GM21576 (cell line): ENCODE data around the gene TBL1X.
"Not testable (repeated sequence)": the region's sequence is repeated elsewhere in the genome, so short reads cannot be mapped to it uniquely, and the experiment has no call there.

Source experiments
- ATAC-seq: cut with Tn5 transposase; IDR thresholded peaks from one replicate; pipeline ENCODE4 v1.9.1; 2021; ENCODE audit warnings: mild to moderate bottlenecking, moderate library complexity; ENCODE audit not compliant: unreplicated experiment

The TBL1X gene

DNA sequence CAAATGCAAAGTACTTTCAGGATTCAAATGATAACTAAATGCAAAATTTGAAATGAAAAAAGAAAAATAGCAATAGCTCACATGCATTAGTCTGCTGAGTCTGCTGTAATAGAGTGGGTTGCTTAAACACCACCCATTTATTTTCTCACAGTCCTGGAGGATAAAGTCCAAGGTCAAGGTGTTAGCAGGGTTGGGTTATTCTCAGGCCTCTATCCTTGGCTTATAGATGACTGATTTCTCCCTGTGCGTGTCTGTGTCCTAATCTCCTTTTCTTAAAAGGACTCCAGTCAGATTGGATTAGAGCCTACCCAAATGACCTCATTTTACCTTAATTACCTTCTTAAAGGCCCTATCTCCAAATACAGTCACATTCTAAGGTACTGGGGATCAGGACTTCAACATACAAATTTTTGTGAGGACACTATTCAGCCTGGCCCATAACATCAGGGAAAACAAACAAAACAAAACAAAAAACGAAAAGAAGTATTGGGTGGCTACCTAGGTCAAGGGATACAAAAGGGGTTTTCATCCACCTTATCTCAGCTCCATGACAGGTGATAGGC lies 6.3 kb upstream of the TBL1X start:
- no peak for ATAC-seq

DNA sequence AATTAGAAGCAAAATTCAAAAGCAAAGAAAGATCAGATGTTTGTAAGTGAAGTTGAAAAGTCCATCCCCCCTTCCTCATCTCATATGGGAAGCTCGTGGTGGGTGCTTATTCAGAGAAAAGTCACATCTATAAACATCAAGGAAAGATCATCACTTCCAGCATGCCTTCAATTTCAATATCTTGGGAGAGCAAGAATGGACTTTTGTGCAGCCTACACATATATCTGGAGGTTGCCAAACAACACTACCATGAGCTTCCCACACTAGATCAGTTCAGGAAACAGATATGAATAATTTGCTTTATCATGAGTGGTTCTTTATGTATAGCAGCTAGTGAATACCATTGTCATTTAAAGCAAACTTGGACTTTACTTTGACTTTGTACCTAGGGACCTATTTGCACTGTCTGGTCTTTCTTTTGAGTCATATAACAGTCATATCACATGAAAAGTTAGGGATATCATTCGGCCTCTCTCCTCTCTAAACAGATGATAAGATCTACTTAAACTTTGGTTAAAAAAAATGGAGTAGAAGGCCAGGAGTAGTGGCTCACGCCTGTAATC lies 5.6 kb upstream of the TBL1X start:
- no peak for ATAC-seq

DNA sequence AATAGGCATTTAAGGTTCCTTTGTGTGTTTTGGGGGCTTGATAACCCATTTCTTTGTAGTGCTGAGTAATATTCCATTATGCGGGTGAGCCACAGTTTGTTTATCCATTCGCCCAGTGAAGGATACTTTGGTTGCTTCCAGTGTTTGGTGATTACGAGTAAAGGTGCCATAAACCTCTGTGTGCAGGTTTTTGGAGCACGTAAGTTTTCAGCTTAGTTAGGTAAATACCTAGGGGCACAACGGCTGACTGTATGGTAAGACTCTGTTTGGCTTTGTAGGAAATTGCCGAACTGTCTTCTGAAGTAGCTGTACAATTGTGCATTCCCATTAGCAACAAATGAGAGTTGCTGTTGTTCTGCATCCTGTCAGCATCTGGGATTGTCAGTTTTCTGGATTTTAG lies 3.8 kb upstream of the TBL1X start:
- no peak for ATAC-seq

DNA sequence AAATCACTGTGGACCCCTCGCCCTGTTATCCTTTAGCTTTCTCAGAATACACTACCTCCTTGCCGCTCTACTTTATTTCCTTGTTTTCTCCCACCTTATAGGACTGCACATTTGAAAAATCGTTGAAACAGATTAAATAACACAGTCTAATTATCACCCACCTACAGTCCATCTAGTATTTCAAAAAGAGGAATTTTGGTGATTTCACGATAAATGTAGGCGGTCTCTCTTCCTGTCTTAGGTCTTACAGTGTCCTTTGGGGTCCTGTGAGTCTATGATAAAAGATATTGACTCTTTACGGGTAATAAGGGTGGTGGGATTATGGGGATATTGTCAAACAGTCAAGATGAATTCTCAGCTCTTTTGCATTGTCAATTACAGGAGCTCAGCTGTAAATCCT lies 2.4 kb upstream of the TBL1X start:
- peak; percentile 1 for ATAC-seq

DNA sequence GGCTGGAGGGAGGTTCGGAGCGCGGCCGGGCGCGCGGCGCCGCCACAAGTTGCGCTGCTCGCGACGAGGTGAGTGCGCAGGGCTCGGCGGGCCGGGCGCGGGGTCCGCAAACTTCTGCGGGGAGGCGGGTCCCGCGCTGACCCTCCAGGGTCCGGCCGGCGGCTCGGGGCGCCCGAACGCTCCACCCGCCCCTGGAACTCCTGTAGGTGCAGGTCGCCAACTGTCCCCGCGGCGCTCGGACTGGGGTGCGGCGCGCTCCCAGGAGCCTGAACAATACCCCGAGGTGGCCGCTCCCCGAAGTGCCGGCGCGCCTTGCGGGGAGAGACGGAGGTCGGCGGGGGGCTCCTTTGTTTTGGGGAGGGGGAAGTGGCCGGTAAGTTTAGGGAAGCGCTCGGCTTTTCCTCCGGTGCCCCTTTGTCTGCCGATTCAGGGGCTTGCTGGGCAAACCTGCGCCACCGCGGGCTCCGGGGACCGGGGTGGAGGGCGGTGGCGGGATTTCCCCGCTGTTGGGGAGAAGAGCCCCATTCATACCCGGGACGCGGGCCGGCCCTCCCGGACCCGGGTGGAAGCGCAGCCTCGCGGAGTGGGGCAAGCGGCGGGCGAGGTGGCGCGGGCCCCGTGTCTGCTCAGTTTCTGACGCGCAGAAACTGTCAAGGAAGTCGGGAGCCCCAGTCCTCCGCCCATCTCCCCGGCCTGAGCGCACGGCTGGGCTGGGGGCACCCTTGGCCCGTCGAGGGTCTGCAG lies 694 bp downstream of the TBL1X start:
- no peak for ATAC-seq

DNA sequence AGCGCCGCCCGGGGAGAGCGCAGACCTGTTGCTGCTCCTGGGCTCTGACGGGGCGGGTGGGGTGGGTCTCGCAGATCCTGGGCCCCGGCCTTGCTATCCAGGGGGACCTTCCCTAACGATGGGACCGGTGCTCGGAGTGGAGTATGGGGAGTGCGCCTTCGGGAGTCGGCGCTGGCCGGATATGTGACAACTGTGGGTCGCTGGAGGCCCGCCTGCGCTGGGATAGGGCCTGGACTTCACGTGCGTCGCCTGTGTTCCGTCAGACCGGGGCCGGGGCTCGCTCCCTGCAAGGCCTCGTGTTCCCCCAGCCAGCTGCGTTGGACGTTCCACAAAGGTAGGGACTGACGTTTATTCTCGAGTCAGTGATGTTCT lies 1.3 kb downstream of the TBL1X start:
- ATAC-seq, result no peak

DNA sequence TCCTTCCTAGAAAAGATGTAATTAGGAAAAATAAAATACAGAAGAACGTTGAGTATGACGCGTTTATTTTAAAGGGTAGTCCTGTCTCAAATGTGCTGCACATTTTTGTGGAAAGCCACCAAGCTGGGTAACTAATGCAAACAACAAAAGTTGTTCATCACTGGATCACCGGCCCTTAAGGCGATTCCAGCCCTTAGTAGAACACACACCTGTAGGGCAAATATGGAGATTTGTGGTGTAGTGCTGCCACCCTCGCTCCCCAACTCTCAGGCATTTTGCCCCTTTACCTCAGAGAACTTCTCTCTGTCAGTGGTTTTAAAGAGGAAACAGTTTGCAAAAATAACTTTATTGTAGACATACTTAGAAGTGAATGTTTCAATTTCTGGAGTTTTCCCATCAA lies 1.9 kb downstream of the TBL1X start:
- no peak for ATAC-seq

DNA sequence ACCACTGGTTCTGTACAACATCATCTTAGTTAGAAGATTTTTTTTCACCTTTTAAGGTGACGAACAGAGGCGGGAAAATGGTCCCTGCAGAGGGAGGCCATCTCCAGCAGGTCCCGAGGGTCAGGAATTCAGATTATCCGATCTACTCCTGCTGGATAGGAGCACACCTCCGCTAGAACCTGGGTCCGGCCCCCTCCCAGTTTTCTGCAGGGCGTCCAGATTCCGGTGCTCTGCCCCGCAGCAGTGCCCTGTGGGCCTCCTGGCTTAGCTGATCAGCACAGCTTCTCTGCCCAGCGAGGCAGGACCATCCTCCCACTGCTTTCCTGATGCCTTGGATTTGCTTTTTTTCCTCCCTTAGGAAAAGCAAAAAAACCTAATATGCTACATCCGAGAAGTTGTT lies 2.3 kb downstream of the TBL1X start:
- ATAC-seq, result no peak

DNA sequence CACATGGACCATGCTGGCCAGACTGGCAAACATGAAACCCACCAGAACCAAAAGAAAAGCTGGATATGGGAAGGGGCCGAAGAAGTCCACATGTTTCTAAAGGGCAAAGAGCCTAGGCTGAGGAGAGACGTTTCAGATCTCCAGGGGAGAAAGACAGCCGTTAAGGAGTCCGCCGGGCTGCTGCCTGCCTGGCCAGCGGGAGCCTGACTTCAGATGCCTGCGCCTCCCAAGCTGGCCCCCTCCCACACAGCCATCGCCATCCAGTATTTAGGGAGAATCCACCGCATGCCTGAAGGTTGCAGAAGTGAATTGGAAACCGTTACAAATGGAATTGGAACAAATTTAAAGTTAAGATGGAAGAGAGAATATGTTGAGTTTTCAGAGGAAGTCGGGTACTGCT lies 2.9 kb downstream of the TBL1X start:
- no peak for ATAC-seq

DNA sequence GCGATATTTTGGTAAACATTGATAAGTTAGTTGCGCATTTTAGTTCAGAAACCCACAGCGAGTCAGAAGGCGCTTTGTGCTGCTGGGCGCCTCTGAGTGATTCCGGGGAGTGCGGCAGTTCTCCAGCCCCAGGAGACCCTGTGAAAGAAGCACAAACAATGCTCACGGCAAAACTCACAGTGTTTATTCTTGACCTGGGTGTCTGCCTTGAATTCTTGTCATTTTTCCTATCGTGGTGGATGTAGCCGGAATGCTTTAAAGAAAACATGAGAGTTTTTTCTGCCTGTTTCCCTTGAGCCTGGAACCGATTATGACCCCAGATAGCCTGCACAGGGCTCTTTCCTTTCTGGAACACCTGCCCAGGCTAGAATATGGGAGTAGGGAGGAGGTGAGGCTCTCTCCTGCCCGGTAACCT lies 6.7 kb downstream of the TBL1X start:
- ATAC-seq, result no peak

DNA sequence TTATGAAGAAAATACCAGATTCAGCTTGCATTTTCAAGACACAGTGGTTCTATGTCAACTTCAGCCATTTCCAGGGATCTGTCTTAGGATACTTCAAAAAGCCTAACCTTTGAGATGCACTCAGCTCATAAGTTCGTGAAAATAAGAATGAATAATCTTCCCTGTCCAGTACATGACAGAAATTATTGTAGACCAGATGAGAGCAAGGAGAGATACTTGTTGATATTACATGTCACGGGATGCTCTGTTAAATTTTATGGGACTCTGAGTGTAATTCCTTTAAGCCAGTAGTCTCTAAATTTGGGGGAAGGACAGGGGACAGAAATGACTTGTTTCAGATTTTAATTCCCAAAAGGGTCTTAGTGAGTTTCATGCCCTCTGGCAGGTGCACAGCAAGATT lies 8.8 kb downstream of the TBL1X start:
- ATAC-seq, result no peak

DNA sequence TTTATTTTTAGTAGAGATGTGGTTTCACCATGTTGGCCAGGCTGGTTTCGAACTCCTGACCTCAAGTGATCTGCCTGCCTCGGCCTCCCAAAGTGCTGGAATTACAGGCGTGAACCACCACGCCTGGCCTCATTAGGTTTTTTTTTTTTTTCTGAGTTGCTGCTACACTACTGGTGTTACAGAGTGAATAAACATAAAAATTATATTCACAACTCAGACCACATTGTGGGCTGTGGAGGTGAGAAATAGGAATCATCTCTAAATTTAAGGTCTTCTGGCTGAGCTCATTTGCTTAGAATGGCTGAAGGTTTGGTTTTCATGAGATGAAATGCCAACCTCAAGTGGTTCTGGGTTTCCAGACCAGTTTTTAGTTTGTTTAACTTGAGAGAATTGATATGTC lies 10.6 kb downstream of the TBL1X start:
- ATAC-seq, result not testable (repeated sequence)

DNA sequence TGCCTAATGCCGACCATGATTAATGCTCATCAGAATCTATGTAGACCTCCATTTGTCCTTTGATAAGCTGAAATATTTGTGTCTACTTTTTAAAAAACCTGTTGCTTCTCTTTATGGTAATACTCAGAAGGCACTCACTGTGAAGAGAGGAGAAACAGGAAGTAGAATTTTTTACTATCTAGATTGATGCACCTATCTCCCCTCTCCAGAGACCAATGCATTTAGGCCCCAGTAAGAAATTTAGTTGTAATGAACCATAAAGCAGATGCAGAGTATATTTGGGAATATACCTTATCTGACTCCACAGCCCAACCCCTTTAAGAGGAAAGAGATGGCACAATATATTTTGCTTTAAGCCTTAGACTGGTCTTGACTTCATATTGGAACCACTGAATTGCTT lies 11.1 kb downstream of the TBL1X start:
- ATAC-seq, result no peak

DNA sequence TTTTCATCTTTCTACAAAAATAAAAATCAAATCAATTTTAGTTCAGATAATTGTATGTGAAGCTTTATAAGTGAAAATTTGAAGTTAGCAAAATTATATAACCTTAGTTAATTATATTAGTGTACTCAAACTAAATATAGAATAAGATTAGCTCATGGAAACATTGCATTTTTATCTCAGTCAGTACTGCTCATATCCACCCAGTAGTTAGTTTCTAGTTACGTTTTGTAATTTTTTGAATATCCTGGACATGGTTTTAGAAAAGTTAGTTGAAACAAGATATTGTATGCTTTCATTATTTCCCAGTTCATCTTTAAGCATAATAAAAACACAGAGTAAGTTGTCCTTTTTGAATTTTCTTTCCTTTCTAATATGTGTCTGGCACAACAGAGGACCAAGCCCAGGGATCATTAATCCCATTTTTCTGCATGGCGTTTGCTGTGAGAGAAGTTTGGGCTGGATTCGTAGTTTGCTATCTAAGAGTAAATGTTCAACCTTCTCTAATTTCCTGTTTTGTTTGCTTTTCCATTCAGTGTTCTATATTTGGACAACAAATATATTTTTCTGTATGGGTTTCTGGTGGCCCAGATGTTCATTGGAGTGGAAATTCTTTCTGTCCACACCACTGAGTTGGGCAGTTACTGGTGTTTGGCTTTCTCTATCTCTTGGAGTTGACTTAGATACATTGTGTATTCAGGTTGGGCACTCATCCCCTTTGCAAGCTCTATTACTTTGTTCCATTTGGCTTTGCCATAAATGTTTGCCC lies 12.1 kb downstream of the TBL1X start:
- ATAC-seq, result no peak

DNA sequence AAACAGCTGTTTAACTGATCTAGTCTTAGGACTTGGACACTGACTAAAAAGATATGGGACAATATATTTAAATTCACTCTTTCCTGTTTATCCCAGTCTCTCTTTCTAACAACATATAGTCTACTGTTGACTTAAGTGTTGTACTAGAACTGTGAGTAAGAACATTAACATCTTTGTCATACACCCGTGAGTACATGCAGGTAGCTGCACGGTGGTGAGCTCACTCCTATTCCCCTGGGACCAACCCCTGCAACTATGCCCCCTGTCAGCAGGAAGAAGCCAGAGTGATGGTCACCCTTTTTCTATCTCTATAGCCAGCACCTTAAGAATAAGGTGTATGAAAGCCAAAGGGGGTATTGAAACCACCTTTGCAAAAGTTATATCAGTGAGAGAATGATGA lies 17.6 kb downstream of the TBL1X start:
- no peak for ATAC-seq

DNA sequence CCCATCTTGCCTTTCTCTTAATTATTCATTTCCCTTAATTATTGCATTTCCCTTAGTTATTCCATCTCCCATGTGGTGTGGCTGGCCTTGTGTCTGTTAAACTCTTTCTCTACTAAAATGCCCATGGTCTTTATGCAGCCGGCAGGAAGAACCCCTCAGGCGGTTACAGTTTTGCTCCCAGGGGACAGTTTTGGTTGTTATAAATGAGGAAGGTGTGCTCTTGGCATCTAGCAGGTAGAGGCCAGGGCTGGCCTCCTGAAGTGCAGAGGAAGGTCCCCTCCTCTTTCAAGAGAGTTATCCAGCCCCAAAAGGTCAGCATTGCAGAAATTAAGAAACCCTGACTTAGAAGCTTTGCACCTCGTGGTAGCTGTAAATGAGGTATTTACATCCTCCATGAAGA lies 18.0 kb downstream of the TBL1X start:
- no peak for ATAC-seq

DNA sequence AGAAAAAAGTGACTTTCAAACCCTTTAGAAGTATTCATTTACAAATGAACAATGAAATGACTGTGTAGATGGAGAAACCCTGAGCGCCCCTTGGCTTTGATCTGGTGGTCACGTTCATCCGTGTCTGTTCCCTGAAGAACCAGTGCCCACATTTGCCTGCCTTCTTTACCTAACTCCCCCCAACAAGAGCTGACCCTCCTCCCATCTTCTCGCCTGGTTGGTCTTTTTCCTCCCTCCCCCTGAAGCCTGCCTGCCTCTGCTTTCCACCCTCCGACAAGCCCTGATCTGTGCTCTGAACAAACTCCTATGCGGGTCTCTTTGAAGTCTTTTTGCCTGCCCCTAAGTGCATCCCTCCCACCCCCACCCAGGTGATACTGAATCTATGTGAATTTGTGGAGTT lies 18.5 kb downstream of the TBL1X start:
- ATAC-seq, result no peak

DNA sequence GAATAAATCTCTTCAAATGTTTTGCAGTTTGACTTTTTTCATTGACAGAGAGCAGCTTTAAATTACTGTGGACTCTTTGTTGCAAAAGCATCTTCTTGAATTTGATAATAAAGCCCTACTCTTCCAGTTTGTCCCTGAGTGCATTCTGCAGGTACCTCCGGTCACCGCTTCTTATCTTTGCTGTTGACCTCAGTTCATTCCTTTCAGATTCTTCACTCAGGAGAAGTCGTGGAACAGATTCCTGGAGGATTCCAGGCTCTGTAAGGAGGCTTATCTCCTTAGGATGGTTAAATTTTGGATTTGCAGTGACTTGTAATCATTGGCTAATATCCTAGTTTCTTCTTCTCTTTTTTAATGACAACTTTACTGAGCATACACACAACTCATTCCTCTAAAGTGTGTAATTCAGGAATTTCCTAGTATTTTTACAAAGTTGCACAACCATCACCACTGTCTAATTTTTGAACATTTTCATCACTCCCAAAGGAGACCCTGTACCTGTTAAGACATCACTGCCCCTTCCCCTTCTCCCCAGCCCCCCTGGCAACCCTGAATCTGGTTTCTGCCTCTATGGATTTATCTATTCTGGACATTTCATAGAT lies 22.0 kb downstream of the TBL1X start:
- no peak for ATAC-seq

DNA sequence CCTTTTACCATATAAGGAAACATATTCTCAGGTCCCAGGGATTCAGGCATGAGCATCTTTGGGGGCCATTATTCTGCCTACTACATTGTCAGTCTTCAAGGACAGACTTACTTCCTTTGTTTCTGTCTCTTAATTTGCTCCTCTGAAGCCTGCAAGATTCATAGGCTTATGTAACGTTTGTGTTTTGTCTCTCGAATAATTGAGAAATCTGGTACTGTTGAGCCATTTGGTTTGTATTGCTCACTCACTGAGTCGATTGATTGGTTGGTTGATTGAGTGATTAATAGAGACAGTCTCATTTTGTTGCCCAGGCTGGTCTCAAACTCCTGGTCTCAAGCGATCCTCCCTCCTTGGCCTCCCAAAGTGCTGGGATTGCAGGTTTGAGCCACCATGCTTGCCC lies 23.7 kb downstream of the TBL1X start:
- ATAC-seq, result no peak

DNA sequence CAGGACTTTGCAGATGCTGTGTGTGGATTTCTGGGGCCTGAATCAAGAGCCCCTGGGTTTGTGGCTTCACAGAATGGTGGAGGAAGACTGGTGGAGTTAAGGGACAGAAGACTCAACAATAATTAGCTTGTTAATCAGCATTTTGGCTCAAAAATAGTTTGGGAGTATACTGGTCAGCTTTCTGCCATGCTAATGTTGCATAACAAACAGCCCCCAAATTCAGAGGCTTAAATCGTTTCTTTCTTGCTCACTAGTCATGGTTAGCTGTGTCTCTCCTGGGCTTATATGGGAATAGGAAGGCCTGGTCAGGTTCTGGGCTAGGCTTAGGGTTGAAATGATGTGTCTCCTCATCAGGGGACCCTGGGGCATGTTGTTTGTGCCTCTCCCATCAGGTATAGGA lies 24.4 kb downstream of the TBL1X start:
- ATAC-seq, result no peak

DNA sequence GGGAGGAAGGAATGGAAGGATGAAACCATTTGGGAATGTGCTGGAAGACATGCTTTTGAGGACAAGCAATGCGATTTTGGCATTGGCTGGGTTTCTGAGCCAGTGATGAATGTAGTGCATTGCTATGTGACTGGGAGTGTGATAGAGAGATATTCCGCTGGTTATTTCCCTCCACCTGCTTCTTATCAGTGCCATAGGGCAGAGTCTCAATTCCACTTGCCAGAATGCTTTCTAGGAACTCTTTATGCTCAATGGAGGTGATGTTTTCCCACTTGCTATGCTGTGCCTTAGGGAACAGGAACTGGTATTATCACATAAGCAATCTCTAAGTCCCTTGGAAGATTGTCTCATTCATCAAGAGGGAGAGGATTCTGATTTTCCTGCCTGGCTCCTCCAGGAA lies 28.0 kb downstream of the TBL1X start:
- ATAC-seq, result no peak

DNA sequence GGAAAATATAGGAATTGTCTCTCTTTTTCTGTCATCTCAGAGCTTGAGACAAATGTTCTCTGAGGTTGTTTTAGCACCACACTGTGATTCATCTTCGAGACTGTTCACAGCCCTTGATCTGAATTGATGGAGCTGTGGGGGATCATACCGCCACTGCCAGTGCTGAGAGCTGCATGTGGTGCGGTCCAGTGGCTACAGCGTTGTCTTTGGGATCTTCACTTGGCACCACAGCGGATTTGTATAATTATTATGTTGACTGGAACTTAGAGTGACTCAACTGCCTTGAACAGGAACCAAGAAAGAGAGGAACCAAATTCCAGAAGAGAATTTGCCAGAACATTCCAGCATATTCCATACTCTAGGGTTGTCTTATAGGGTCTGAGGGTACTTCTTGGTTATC lies 29.1 kb downstream of the TBL1X start:
- no peak for ATAC-seq
